ENCODE results near the gene NANOG.
"Not testable (repeated sequence)": the region's sequence is repeated elsewhere in the genome, so short reads cannot be mapped to it uniquely, and the experiment has no call there.

The NANOG gene

DNA sequence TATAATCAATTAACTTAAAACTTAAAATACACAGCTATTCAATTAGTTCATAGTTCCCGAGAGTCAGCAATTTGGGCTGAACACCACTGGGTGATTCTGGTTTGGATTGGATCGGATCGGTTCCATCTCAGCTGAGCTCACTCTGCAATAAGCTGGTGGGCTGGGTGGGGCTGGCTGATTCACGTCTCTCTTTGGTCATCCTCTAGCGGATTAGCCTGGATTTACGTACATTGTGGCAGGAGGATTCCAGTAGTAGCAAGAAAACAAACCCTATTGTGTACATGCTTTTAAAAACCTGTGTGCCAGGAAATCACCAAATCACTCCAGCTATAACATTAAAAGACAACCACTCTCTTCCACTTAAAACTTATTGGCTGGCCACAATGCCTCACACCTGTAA lies 38.9 kb upstream of the NANOG start:
- no peaks in the 10 kb centered on the region for H3K9me3 ChIP-seq (ENCODE audit: low read length)
- H3K36me3 ChIP-seq (ENCODE audit: insufficient read depth, low read length) = no peaks in the 10 kb centered on the region
- H2AFZ ChIP-seq (ENCODE audit: low read length) = no peak overlapping the region
- TF ChIP-seq, protein P1, sequence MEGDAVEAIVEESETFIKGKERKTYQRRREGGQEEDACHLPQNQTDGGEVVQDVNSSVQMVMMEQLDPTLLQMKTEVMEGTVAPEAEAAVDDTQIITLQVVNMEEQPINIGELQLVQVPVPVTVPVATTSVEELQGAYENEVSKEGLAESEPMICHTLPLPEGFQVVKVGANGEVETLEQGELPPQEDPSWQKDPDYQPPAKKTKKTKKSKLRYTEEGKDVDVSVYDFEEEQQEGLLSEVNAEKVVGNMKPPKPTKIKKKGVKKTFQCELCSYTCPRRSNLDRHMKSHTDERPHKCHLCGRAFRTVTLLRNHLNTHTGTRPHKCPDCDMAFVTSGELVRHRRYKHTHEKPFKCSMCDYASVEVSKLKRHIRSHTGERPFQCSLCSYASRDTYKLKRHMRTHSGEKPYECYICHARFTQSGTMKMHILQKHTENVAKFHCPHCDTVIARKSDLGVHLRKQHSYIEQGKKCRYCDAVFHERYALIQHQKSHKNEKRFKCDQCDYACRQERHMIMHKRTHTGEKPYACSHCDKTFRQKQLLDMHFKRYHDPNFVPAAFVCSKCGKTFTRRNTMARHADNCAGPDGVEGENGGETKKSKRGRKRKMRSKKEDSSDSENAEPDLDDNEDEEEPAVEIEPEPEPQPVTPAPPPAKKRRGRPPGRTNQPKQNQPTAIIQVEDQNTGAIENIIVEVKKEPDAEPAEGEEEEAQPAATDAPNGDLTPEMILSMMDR (IDR thresholded peaks at IDR 0.05; ENCODE audit: low read length) = no peak
- TF ChIP-seq EZH2 (IDR thresholded peaks at IDR 0.05; ENCODE audit: borderline replicate concordance, low read length) = no peak
- H3K9me2 ChIP-seq (ENCODE audit: low read depth, low read length) = no peaks in the 10 kb centered on the region
- no peak overlapping the region for H3K27ac ChIP-seq (ENCODE audit: low read depth, low read length, poor library complexity, severe bottlenecking)
- no peak overlapping the region for H3K4me2 ChIP-seq (ENCODE audit: low read length)
- no peaks in the 10 kb centered on the region for H4K20me1 ChIP-seq (ENCODE audit: insufficient read depth, low read length)
- no peaks in the 10 kb centered on the region for H3K4me1 ChIP-seq (ENCODE audit: insufficient read depth, low read length, severe bottlenecking)
- no peaks in the 10 kb centered on the region for H3K79me2 ChIP-seq (ENCODE audit: insufficient read depth, low read length)
- H3K4me3 ChIP-seq (ENCODE audit: low read depth, low read length, poor library complexity, severe bottlenecking) = no peak overlapping the region
- no peak overlapping the region for H3K9ac ChIP-seq (ENCODE audit: low read length)
- H3F3A ChIP-seq (ENCODE audit: insufficient read depth, low read length) = no peaks in the 10 kb centered on the region
- no peaks in the 10 kb centered on the region for H3K27me3 ChIP-seq (ENCODE audit: insufficient read depth, low read length)

DNA sequence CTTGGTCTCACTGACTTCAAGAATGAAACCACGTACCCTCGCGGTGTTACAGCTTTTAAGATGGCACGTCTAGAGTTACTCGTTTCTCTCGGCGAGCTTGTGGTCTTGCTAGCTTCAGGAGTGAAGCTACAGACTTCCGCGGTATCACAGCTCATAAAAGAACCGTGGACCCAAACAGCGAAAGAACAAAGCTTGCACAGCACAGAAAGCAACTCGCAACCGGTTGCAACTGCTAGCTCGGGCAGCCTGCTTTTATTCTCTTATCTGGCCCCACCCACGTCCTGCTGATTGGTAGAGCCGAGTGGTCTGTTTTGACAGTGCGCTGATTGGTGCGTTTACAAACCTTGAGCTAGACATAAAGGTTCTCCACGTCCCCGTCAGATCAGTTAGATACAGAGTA lies 37.8 kb upstream of the NANOG start:
- Histone ChIP-seq H3K9ac (ENCODE audit: low read length) (no peak overlapping the region), H4K20me1 (ENCODE audit: insufficient read depth, low read length) (no peaks in the 10 kb centered on the region), H3K79me2 (ENCODE audit: insufficient read depth, low read length) (no peaks in the 10 kb centered on the region), H2AFZ (ENCODE audit: low read length) (no peak overlapping the region), H3K9me3 (ENCODE audit: low read length) (no peaks in the 10 kb centered on the region), H3K9me2 (ENCODE audit: low read depth, low read length) (no peaks in the 10 kb centered on the region), H3K4me1 (ENCODE audit: insufficient read depth, low read length, severe bottlenecking) (no peaks in the 10 kb centered on the region), H3K4me2 (ENCODE audit: low read length) (no peak overlapping the region), H3F3A (ENCODE audit: insufficient read depth, low read length) (no peaks in the 10 kb centered on the region), H3K36me3 (ENCODE audit: insufficient read depth, low read length) (no peaks in the 10 kb centered on the region), H3K4me3 (ENCODE audit: low read depth, low read length, poor library complexity, severe bottlenecking) (no peak overlapping the region), H3K27me3 (ENCODE audit: insufficient read depth, low read length) (no peaks in the 10 kb centered on the region), H3K27ac (ENCODE audit: low read depth, low read length, poor library complexity, severe bottlenecking) (no peak overlapping the region)
- TF ChIP-seq, protein P1 (IDR thresholded peaks at IDR 0.05; ENCODE audit: low read length) = no peak
- no peak for TF ChIP-seq EZH2 (IDR thresholded peaks at IDR 0.05; ENCODE audit: borderline replicate concordance, low read length)

DNA sequence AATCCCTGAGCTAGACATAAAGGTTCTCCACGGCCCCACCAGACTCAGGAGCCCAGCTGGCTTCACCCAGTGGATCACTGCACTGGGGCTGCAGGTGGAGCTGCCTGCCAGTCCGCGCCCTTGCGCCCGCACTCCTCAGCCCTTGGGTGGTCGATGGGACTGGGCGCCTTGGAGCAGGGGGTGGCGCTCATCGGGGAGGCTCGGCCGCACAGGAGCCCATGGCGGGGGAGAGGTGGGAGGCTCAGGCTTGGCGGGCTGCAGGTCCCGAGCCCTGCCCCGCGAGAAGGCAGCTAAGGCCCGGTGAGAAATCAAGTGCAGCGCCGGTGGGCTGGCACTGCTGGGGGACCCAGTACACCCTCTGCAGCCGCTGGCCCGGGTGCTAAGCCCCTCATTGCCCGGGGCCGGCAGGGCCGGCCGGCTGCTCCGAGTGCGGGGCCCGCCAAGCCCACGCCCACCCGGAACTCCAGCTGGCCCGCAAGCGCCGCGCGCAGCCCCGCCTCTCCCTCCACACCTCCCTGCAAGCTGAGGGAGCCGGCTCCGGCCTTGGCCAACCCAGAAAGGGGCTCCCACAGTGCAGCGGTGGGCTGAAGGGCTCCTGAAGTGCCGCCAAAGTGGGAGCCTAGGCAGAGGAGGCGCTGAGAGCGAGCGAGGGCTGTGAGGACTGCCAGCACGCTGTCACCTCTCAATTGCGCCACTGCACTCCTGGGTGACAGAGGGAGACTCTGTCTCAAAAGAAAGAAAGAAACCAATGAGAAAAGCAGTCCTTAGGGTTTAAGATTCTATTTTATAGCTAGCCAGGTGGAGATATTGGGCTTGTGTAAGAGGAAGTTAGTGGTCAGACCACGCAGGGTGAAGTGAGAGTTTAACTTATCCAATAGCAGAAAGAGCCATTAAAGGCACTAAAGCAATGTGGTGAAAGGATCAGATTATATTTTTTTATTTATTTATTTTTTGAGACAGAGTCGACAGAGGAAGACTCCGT lies 37.0 kb upstream of the NANOG start:
- not testable (repeated sequence) for H3K79me2 ChIP-seq (ENCODE audit: insufficient read depth, low read length); H4K20me1 ChIP-seq (ENCODE audit: insufficient read depth, low read length); H3K4me1 ChIP-seq (ENCODE audit: insufficient read depth, low read length, severe bottlenecking); H3K27me3 ChIP-seq (ENCODE audit: insufficient read depth, low read length); H3K36me3 ChIP-seq (ENCODE audit: insufficient read depth, low read length); H3K4me2 ChIP-seq (ENCODE audit: low read length); H3K27ac ChIP-seq (ENCODE audit: low read depth, low read length, poor library complexity, severe bottlenecking); H3K9ac ChIP-seq (ENCODE audit: low read length); H3K4me3 ChIP-seq (ENCODE audit: low read depth, low read length, poor library complexity, severe bottlenecking); H2AFZ ChIP-seq (ENCODE audit: low read length); H3K9me2 ChIP-seq (ENCODE audit: low read depth, low read length); H3F3A ChIP-seq (ENCODE audit: insufficient read depth, low read length); H3K9me3 ChIP-seq (ENCODE audit: low read length)

DNA sequence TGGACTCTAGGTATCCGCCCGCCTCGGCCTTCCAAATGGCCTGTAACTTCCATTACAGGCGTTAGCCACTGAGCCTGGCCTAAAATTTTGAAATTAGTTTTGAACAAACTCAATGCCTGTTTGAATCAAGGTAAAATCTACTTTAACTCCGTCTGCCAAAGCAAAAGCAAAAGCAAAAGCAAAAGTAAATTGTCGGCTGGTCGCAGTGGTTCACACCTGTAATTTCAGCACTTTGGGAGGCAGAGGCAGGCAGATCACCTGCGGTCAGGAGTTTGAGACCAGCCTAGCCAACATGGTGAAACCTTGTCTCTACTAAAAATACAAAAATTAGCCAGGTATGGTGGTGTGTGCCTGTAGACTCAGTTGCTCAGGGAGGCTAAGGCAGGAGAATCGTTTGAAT lies 33.5 kb upstream of the NANOG start:
- not testable (repeated sequence) for H4K20me1 ChIP-seq (ENCODE audit: insufficient read depth, low read length); H3F3A ChIP-seq (ENCODE audit: insufficient read depth, low read length); H3K4me1 ChIP-seq (ENCODE audit: insufficient read depth, low read length, severe bottlenecking); H3K27ac ChIP-seq (ENCODE audit: low read depth, low read length, poor library complexity, severe bottlenecking); H3K9me2 ChIP-seq (ENCODE audit: low read depth, low read length); H3K4me3 ChIP-seq (ENCODE audit: low read depth, low read length, poor library complexity, severe bottlenecking); H3K9me3 ChIP-seq (ENCODE audit: low read length); H2AFZ ChIP-seq (ENCODE audit: low read length); H3K27me3 ChIP-seq (ENCODE audit: insufficient read depth, low read length); H3K9ac ChIP-seq (ENCODE audit: low read length); H3K79me2 ChIP-seq (ENCODE audit: insufficient read depth, low read length); H3K4me2 ChIP-seq (ENCODE audit: low read length); H3K36me3 ChIP-seq (ENCODE audit: insufficient read depth, low read length)

Measured in OCI-LY1 (cell line).